ENCODE data around the gene APBB1IP.
"Not testable (repeated sequence)": the region's sequence is repeated elsewhere in the genome, so short reads cannot be mapped to it uniquely, and the experiment has no call there.

APBB1IP gene

GRCh38 chr10:26481315-26481692 is 43.2 kb downstream of the APBB1IP start:
- no peaks in the 10 kb centered on the region for H3K9me3 ChIP-seq (ENCODE audit: control insufficient read depth, low read depth, low read length)
- H3K36me3 ChIP-seq (ENCODE audit: control insufficient read depth, low read depth, low read length), result no peaks in the 10 kb centered on the region
- H3K4me1 ChIP-seq (ENCODE audit: control insufficient read depth, low read depth, low read length), result no peaks in the 10 kb centered on the region
- no peaks in the 10 kb centered on the region for H3K27me3 ChIP-seq (ENCODE audit: control insufficient read depth, insufficient read depth, low read length)
- no peak overlapping the region for H3K4me3 ChIP-seq (ENCODE audit: low read length)
- H3K27ac ChIP-seq (ENCODE audit: low read length), result no peak overlapping the region
- H3K9ac ChIP-seq (ENCODE audit: low read length), result no peak overlapping the region

GRCh38 chr10:26481914-26482550 is 43.9 kb downstream of the APBB1IP start:
- Histone ChIP-seq H3K27ac (ENCODE audit: low read length) (no peak overlapping the region), H3K36me3 (ENCODE audit: control insufficient read depth, low read depth, low read length) (no peaks in the 10 kb centered on the region), H3K9ac (ENCODE audit: low read length) (no peak overlapping the region), H3K4me1 (ENCODE audit: control insufficient read depth, low read depth, low read length) (no peaks in the 10 kb centered on the region), H3K4me3 (ENCODE audit: low read length) (no peak overlapping the region), H3K9me3 (ENCODE audit: control insufficient read depth, low read depth, low read length) (no peaks in the 10 kb centered on the region), H3K27me3 (ENCODE audit: control insufficient read depth, insufficient read depth, low read length) (no peaks in the 10 kb centered on the region)

DNA sequence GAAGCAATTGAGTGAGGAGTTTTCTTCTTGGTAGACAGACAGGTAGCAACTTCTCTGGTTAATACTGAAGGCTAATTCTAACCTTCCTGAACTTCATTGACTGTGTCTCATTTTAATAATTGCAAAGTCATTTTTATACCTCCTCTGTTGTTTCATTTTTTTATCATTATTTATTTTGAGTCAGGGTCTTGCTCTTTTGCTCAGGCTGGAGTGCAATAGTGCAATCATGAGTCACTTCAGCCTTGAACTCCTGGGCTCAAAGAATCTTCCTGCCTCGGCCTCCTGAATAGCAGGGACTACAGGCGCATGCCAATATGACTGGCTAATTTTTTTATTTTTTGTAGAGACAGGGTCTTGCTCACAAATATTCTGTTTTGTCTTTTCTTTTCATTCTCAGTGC is 45.4 kb downstream of the APBB1IP start:
- Histone ChIP-seq H3K9ac (ENCODE audit: low read length) (no peak overlapping the region), H3K27me3 (ENCODE audit: control insufficient read depth, insufficient read depth, low read length) (no peaks in the 10 kb centered on the region), H3K4me1 (ENCODE audit: control insufficient read depth, low read depth, low read length) (no peaks in the 10 kb centered on the region), H3K36me3 (ENCODE audit: control insufficient read depth, low read depth, low read length) (no peaks in the 10 kb centered on the region), H3K27ac (ENCODE audit: low read length) (no peak overlapping the region), H3K9me3 (ENCODE audit: control insufficient read depth, low read depth, low read length) (no peaks in the 10 kb centered on the region), H3K4me3 (ENCODE audit: low read length) (no peak overlapping the region)

DNA sequence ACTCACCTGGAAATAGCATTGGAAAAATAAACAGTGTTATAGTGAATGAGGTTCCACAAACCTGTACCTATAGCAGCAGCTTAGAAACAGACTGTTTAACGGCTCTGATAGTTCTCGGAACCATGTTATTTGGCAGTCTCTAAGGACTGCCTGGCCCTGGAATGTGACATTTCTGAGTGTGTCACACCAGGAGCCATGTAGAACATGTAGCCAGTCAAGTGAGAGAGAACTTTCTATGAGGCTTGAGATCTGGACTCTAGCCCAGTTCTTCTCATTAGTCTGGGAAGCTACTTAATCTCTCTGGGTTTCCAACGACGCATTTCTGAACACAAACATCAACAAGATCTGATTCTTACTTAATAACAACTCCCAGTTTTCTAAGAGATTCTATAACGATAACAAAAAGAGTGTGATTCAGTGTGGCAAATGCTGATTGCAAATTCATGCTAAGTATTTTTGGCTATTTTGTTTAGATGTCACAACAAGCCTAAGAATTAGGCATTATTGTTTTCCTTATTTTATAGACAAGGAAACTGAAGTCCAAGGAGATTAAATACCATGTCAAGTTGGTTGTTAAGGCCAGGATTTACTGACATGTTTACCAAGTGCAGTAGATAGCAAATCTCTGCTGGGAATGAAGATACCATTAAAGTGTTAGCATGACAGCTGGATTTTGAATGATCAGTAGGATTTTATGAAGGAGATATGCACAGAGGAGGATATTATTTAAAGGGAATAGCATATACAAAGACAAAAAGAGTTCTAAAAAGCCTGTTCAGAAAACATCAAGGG is 47.2 kb downstream of the APBB1IP start:
- no peak overlapping the region for H3K4me3 ChIP-seq (ENCODE audit: low read length)
- no peak overlapping the region for H3K27ac ChIP-seq (ENCODE audit: low read length)
- no peaks in the 10 kb centered on the region for H3K4me1 ChIP-seq (ENCODE audit: control insufficient read depth, low read depth, low read length)
- H3K27me3 ChIP-seq (ENCODE audit: control insufficient read depth, insufficient read depth, low read length), result no peaks in the 10 kb centered on the region
- H3K36me3 ChIP-seq (ENCODE audit: control insufficient read depth, low read depth, low read length), result no peaks in the 10 kb centered on the region
- H3K9ac ChIP-seq (ENCODE audit: low read length), result no peak overlapping the region
- no peaks in the 10 kb centered on the region for H3K9me3 ChIP-seq (ENCODE audit: control insufficient read depth, low read depth, low read length)

GRCh38 chr10:26486304-26486703 is 48.2 kb downstream of the APBB1IP start:
- no peak overlapping the region for H3K27ac ChIP-seq (ENCODE audit: low read length)
- H3K4me3 ChIP-seq (ENCODE audit: low read length), result no peak overlapping the region
- no peak overlapping the region for H3K9ac ChIP-seq (ENCODE audit: low read length)
- H3K4me1 ChIP-seq (ENCODE audit: control insufficient read depth, low read depth, low read length), result no peaks in the 10 kb centered on the region
- no peaks in the 10 kb centered on the region for H3K27me3 ChIP-seq (ENCODE audit: control insufficient read depth, insufficient read depth, low read length)
- H3K9me3 ChIP-seq (ENCODE audit: control insufficient read depth, low read depth, low read length), result no peaks in the 10 kb centered on the region
- no peaks in the 10 kb centered on the region for H3K36me3 ChIP-seq (ENCODE audit: control insufficient read depth, low read depth, low read length)

- Histone ChIP-seq H3K4me1 (ENCODE audit: control insufficient read depth, low read depth, low read length) (no peaks in the 10 kb centered on the region), H3K9ac (ENCODE audit: low read length) (no peak overlapping the region), H3K4me3 (ENCODE audit: low read length) (no peak overlapping the region), H3K27me3 (ENCODE audit: control insufficient read depth, insufficient read depth, low read length) (no peaks in the 10 kb centered on the region), H3K36me3 (ENCODE audit: control insufficient read depth, low read depth, low read length) (no peaks in the 10 kb centered on the region), H3K27ac (ENCODE audit: low read length) (no peak overlapping the region), H3K9me3 (ENCODE audit: control insufficient read depth, low read depth, low read length) (no peaks in the 10 kb centered on the region)
These were observed 49.1 kb downstream of the APBB1IP start for GRCh38 chr10:26486990-26487850.

GRCh38 chr10:26488344-26488743 is 50.2 kb downstream of the APBB1IP start:
- Histone ChIP-seq H3K4me3 (ENCODE audit: low read length) (no peak overlapping the region), H3K36me3 (ENCODE audit: control insufficient read depth, low read depth, low read length) (no peaks in the 10 kb centered on the region), H3K27me3 (ENCODE audit: control insufficient read depth, insufficient read depth, low read length) (no peaks in the 10 kb centered on the region), H3K9me3 (ENCODE audit: control insufficient read depth, low read depth, low read length) (no peaks in the 10 kb centered on the region), H3K4me1 (ENCODE audit: control insufficient read depth, low read depth, low read length) (no peaks in the 10 kb centered on the region), H3K27ac (ENCODE audit: low read length) (no peak overlapping the region), H3K9ac (ENCODE audit: low read length) (no peak overlapping the region)

DNA sequence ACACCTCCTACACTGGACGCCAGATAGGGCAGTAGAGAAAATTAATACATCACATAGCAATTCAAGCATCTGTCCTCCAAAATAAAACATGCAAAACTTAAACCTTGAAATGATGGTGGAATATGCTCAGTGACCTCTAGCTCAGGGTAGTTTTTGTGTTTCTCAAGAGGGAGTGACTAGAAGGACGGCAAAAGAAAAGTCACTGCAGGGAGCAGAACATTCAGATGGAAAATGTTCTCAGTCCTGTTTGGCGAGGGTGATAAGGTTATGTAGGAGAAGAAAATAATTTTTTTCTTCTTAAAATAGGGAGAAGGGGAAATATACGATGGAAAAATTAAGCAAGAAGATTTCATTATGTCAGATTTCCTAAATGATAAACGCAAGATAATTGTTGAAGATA is 50.9 kb downstream of the APBB1IP start:
- no peak overlapping the region for H3K27ac ChIP-seq (ENCODE audit: low read length)
- H3K4me3 ChIP-seq (ENCODE audit: low read length), result no peak overlapping the region
- no peak overlapping the region for H3K9ac ChIP-seq (ENCODE audit: low read length)
- no peaks in the 10 kb centered on the region for H3K9me3 ChIP-seq (ENCODE audit: control insufficient read depth, low read depth, low read length)
- no peaks in the 10 kb centered on the region for H3K27me3 ChIP-seq (ENCODE audit: control insufficient read depth, insufficient read depth, low read length)
- H3K36me3 ChIP-seq (ENCODE audit: control insufficient read depth, low read depth, low read length), result no peaks in the 10 kb centered on the region
- H3K4me1 ChIP-seq (ENCODE audit: control insufficient read depth, low read depth, low read length), result no peaks in the 10 kb centered on the region

DNA sequence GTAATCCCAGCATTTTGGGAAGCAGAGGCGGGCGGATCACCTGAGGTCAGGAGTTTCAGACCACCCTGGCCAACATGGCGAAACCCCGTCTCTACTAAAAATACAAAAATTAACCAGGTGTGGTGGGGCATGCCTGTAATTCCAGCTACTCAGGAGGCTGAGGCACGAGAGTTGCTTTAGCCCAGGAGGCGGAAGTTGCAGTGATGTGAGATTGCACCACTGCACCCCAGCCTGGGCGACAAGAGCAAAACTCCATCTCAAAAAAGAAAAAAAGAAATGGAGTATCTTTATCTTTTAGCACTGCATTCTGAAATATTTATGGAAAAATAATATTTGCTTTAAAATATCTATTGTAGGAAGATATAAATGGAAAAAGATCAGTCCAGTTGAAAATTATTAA is 52.2 kb downstream of the APBB1IP start:
- not testable (repeated sequence) for H3K9me3 ChIP-seq (ENCODE audit: control insufficient read depth, low read depth, low read length); H3K9ac ChIP-seq (ENCODE audit: low read length); H3K4me1 ChIP-seq (ENCODE audit: control insufficient read depth, low read depth, low read length); H3K27me3 ChIP-seq (ENCODE audit: control insufficient read depth, insufficient read depth, low read length); H3K36me3 ChIP-seq (ENCODE audit: control insufficient read depth, low read depth, low read length); H3K4me3 ChIP-seq (ENCODE audit: low read length); H3K27ac ChIP-seq (ENCODE audit: low read length)

DNA sequence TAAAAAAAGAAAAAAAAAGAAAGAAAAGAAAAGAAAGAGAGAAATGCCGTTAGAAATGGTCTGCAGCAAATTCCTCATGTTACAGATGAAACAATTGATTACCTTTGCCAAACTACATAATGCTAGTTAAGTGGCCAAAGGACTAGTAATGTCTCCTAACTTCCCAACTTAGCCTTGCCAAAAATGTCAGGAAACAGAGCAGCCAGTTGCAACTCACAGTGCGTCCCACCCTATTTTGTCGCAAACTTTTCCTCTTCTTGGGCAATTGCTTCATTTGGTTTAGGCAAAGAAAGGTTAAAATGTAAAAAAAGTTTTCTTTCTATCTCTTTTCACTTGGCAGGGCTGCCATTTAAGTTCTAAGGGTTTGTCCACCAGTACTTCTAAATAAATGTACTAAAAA is 53.1 kb downstream of the APBB1IP start:
- no peak overlapping the region for H3K9ac ChIP-seq (ENCODE audit: low read length)
- H3K27me3 ChIP-seq (ENCODE audit: control insufficient read depth, insufficient read depth, low read length), result no peaks in the 10 kb centered on the region
- no peak overlapping the region for H3K4me3 ChIP-seq (ENCODE audit: low read length)
- no peaks in the 10 kb centered on the region for H3K4me1 ChIP-seq (ENCODE audit: control insufficient read depth, low read depth, low read length)
- no peaks in the 10 kb centered on the region for H3K36me3 ChIP-seq (ENCODE audit: control insufficient read depth, low read depth, low read length)
- H3K9me3 ChIP-seq (ENCODE audit: control insufficient read depth, low read depth, low read length), result no peaks in the 10 kb centered on the region
- H3K27ac ChIP-seq (ENCODE audit: low read length), result no peak overlapping the region

DNA sequence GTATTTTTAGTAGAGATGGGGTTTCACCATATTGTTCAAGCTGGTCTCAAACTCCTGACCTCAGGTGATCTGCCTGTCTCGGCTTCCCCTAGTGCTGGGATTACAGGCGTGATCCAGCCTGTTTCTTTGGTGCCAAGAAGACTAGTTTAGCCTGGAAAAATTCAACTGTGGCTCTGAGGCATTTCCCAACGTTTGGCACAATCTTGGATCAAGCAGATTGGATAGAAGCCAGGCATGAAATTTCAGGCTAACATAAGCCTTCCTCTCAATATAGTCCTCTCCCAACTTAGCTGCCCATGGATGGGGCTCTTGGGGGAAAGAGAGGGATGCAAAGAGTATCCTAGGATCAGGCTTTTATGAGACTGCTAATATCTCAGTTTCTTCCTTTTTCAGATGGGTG is 53.8 kb downstream of the APBB1IP start:
- Histone ChIP-seq H3K27me3 (ENCODE audit: control insufficient read depth, insufficient read depth, low read length) (no peaks in the 10 kb centered on the region), H3K27ac (ENCODE audit: low read length) (no peak overlapping the region), H3K4me3 (ENCODE audit: low read length) (no peak overlapping the region), H3K9me3 (ENCODE audit: control insufficient read depth, low read depth, low read length) (no peaks in the 10 kb centered on the region), H3K4me1 (ENCODE audit: control insufficient read depth, low read depth, low read length) (no peaks in the 10 kb centered on the region), H3K36me3 (ENCODE audit: control insufficient read depth, low read depth, low read length) (no peaks in the 10 kb centered on the region), H3K9ac (ENCODE audit: low read length) (no peak overlapping the region)
